DND-41 (cell line): ENCODE data around the gene BRD9.

Experiments used
- ATAC-seq: fragments of 200-7000 bp; cut with Tn5 transposase; 3 replicates; pipeline ENCODE4 v1.9.1; 2021; ENCODE audit warnings: low read depth; ENCODE audit not compliant: insufficient read depth
- DNase-seq: peaks from one replicate; pipeline ENCODE4 v3.0.0-alpha.2; 2020
- H2AFZ ChIP-seq: 2 replicates; pipeline ENCODE4 v1.6.0; 2012; ENCODE audit warnings: low read depth, low read length
- H3K27ac ChIP-seq: 2 replicates; pipeline ENCODE4 v1.5.1; 2012; ENCODE audit warnings: low read length, inconsistent platforms
- H3K27me3 ChIP-seq: fragments of 200-600 bp; sonication (generic); 2 replicates; pipeline ENCODE4 v1.6.0; 2012; ENCODE audit warnings: low read length, mild to moderate bottlenecking, inconsistent platforms; ENCODE audit not compliant: insufficient read depth, poor library complexity
- H3K36me3 ChIP-seq: 2 replicates; pipeline ENCODE4 v1.5.1; 2012; ENCODE audit warnings: low read length, inconsistent platforms; ENCODE audit not compliant: insufficient read depth
- H3K4me1 ChIP-seq: 2 replicates; pipeline ENCODE4 v1.5.1; 2012; ENCODE audit warnings: mild to moderate bottlenecking, low read length; ENCODE audit not compliant: insufficient read depth
- H3K4me2 ChIP-seq: 2 replicates; pipeline ENCODE4 v1.6.0; 2012; ENCODE audit warnings: mild to moderate bottlenecking, moderate library complexity, low read length, inconsistent platforms; ENCODE audit not compliant: insufficient read depth
- H3K4me3 ChIP-seq, 2 experiments: fragments of 200-600 bp in 1 of 2; shearing (Covaris generic) in 1 of 2; 2 replicates each; pipeline ENCODE4 v1.5.1; 2012 to 2016; ENCODE audit warnings: inconsistent platforms in 2 of 2, low read length in 2 of 2, mild to moderate bottlenecking in 2 of 2, low read depth in 1 of 2, moderate library complexity in 1 of 2
- H3K79me2 ChIP-seq: 2 replicates; pipeline ENCODE4 v1.6.0; 2012; ENCODE audit warnings: low read length, inconsistent platforms; ENCODE audit not compliant: insufficient read depth
- H3K9ac ChIP-seq: 2 replicates; pipeline ENCODE4 v1.6.0; 2012; ENCODE audit warnings: low read depth, mild to moderate bottlenecking, inconsistent platforms, low read length, moderate library complexity
- H3K9me3 ChIP-seq: 2 replicates; pipeline ENCODE4 v1.5.1; 2012; ENCODE audit warnings: low read length, moderate library complexity, mild to moderate bottlenecking, inconsistent platforms; ENCODE audit not compliant: insufficient read depth, severe bottlenecking
- H4K20me1 ChIP-seq: 2 replicates; pipeline ENCODE4 v1.6.0; 2012; ENCODE audit warnings: low read length; ENCODE audit not compliant: insufficient read depth
- CTCF ChIP-seq: IDR thresholded peaks from 2 replicates; pipeline ENCODE4 v1.5.1; 2012; ENCODE audit warnings: borderline replicate concordance, low read length, moderate library complexity, mild to moderate bottlenecking; ENCODE audit not compliant: poor library complexity, severe bottlenecking; ENCODE audit errors: extremely low read depth
- EZH2 ChIP-seq: IDR thresholded peaks from 3 replicates; pipeline ENCODE4 v1.6.1; 2012; ENCODE audit warnings: borderline replicate concordance, low read depth, mild to moderate bottlenecking, moderate library complexity, low read length, inconsistent platforms; ENCODE audit not compliant: severe bottlenecking

The BRD9 gene

GRCh38 chr5:922436-923280, 30.1 kb upstream of the BRD9 start:
- H3K4me2 ChIP-seq, result no peak overlapping the region
- peaks cover 33% of the 10 kb centered on the region for H3K36me3 ChIP-seq
- H3K4me3 ChIP-seq, result no peak overlapping the region
- no peak for TF ChIP-seq EZH2
- H3K79me2 ChIP-seq, result no peaks in the 10 kb centered on the region
- H4K20me1 ChIP-seq, result peaks cover 5% of the 10 kb centered on the region; the same call in 1 of the 2 replicates
- no peak overlapping the region for H2AFZ ChIP-seq
- peaks cover 3% of the 10 kb centered on the region for H3K4me1 ChIP-seq
- H3K27ac ChIP-seq, result no peak overlapping the region
- H3K9ac ChIP-seq, result no peak overlapping the region
- no peak for DNase-seq
- peak; percentile 10; the same call in 1 of the 3 replicates for ATAC-seq
- H3K27me3 ChIP-seq, result no peaks in the 10 kb centered on the region
- H3K9me3 ChIP-seq, result no peaks in the 10 kb centered on the region

- no peaks in the 10 kb centered on the region for H3K9me3 ChIP-seq
- no peak for TF ChIP-seq EZH2
- no peak for TF ChIP-seq CTCF
- ATAC-seq, result no peak
Measured at GRCh38 chr5:921456-922435, 29.1 kb upstream of the BRD9 start.

GRCh38 chr5:920321-920720, 27.7 kb upstream of the BRD9 start:
- Histone ChIP-seq H3K4me1 (peaks cover 3% of the 10 kb centered on the region), H3K79me2 (no peaks in the 10 kb centered on the region), H3K9ac (no peak overlapping the region), H3K27ac (no peak overlapping the region), H3K4me3 (no peak overlapping the region), H2AFZ (no peak overlapping the region), H3K27me3 (no peaks in the 10 kb centered on the region), H3K36me3 (peaks cover 53% of the 10 kb centered on the region), H3K4me2 (no peak overlapping the region), H3K9me3 (no peaks in the 10 kb centered on the region), H4K20me1 (peaks cover 5% of the 10 kb centered on the region; the same call in 1 of the 2 replicates)
- DNase-seq (no peak), ATAC-seq (no peak)
- no peak for TF ChIP-seq CTCF
- TF ChIP-seq EZH2, result no peak

More at GRCh38 chr5:921456-922435, 29.1 kb upstream of the BRD9 start:
- Histone ChIP-seq H3K4me1 (peaks cover 3% of the 10 kb centered on the region), H3K9ac (no peak overlapping the region), H3K4me2 (no peak overlapping the region), H3K27me3 (no peaks in the 10 kb centered on the region), H3K4me3 (no peak overlapping the region), H3K27ac (no peak overlapping the region), H3K79me2 (no peaks in the 10 kb centered on the region), H2AFZ (no peak overlapping the region), H3K36me3 (peaks cover 39% of the 10 kb centered on the region), H4K20me1 (peaks cover 5% of the 10 kb centered on the region; the same call in 1 of the 2 replicates)
- no peak for DNase-seq
